GM06990 (cell line): Measurements from ENCODE around the gene STOX2.

Experiments
- DNase-seq: peaks from one replicate; pipeline ENCODE4 v3.0.0-alpha.2; 2011; ENCODE audit not compliant: insufficient read length; ENCODE audit errors: extremely low read depth
- H3K27me3 ChIP-seq: replicated peaks from 2 replicates; pipeline ENCODE4 v1.6.0; 2011; ENCODE audit warnings: low read length; ENCODE audit not compliant: control insufficient read depth, insufficient read depth
- H3K36me3 ChIP-seq: 2 replicates; pipeline ENCODE4 v1.5.1; 2011; ENCODE audit warnings: low read length; ENCODE audit not compliant: control insufficient read depth, insufficient read depth
- H3K4me3 ChIP-seq: replicated peaks from 2 replicates; pipeline ENCODE4 v1.5.1; 2011; ENCODE audit warnings: low read depth, mild to moderate bottlenecking, control low read depth, low read length
- CTCF ChIP-seq: IDR thresholded peaks from 2 replicates; pipeline ENCODE4 v1.5.1; 2011; ENCODE audit warnings: low read length, control low read depth, mild to moderate bottlenecking, inconsistent platforms; ENCODE audit not compliant: insufficient read depth, poor library complexity, severe bottlenecking

STOX2 gene

GRCh38 chr4:183961795-183962194 lies 56.7 kb downstream of the STOX2 start:
- TF ChIP-seq CTCF, result no peak
- Histone ChIP-seq H3K36me3 (no peaks in the 10 kb centered on the region), H3K4me3 (no peak overlapping the region), H3K27me3 (no peaks in the 10 kb centered on the region; the same call in 1 of the 2 replicates)
- DNase-seq, result no peak

- TF ChIP-seq CTCF, result no peak
- Histone ChIP-seq H3K27me3 (no peaks in the 10 kb centered on the region; the same call in 1 of the 2 replicates), H3K4me3 (no peak overlapping the region), H3K36me3 (no peaks in the 10 kb centered on the region)
- no peak for DNase-seq
These were observed 57.3 kb downstream of the STOX2 start for GRCh38 chr4:183962419-183962818.

- Histone ChIP-seq H3K4me3 (no peak overlapping the region), H3K27me3 (no peaks in the 10 kb centered on the region; the same call in none of the 2 replicates), H3K36me3 (no peaks in the 10 kb centered on the region)
- DNase-seq, result no peak
- no peak for TF ChIP-seq CTCF
These were observed 61.3 kb downstream of the STOX2 start for GRCh38 chr4:183966371-183966770.

- DNase-seq, result no peak
- H3K36me3 ChIP-seq, result no peaks in the 10 kb centered on the region
- no peaks in the 10 kb centered on the region; the same call in none of the 2 replicates for H3K27me3 ChIP-seq
- TF ChIP-seq CTCF, result no peak
- H3K4me3 ChIP-seq, result no peak overlapping the region
These were observed 62.2 kb downstream of the STOX2 start for GRCh38 chr4:183967266-183967665.

GRCh38 chr4:183968502-183968901 lies 63.4 kb downstream of the STOX2 start:
- TF ChIP-seq CTCF, result no peak
- Histone ChIP-seq H3K27me3 (no peaks in the 10 kb centered on the region; the same call in none of the 2 replicates), H3K36me3 (no peaks in the 10 kb centered on the region), H3K4me3 (no peak overlapping the region)
- DNase-seq, result no peak

GRCh38 chr4:183968931-183969330 lies 63.8 kb downstream of the STOX2 start:
- DNase-seq, result no peak
- no peak overlapping the region for H3K4me3 ChIP-seq
- no peak for TF ChIP-seq CTCF
- no peaks in the 10 kb centered on the region for H3K36me3 ChIP-seq
- H3K27me3 ChIP-seq, result no peaks in the 10 kb centered on the region; the same call in none of the 2 replicates
